ENCODE data around the gene CBL.

Gene CBL

GRCh38 chr11:119237515-119237914 lies 31.4 kb downstream of the CBL start:
- Histone ChIP-seq H3K79me2 (ENCODE audit: insufficient read depth, low read length) (peaks cover 45% of the 10 kb centered on the region), H4K20me1 (ENCODE audit: insufficient read depth, low read length) (no peaks in the 10 kb centered on the region)
- DNase-seq = no peak

DNA sequence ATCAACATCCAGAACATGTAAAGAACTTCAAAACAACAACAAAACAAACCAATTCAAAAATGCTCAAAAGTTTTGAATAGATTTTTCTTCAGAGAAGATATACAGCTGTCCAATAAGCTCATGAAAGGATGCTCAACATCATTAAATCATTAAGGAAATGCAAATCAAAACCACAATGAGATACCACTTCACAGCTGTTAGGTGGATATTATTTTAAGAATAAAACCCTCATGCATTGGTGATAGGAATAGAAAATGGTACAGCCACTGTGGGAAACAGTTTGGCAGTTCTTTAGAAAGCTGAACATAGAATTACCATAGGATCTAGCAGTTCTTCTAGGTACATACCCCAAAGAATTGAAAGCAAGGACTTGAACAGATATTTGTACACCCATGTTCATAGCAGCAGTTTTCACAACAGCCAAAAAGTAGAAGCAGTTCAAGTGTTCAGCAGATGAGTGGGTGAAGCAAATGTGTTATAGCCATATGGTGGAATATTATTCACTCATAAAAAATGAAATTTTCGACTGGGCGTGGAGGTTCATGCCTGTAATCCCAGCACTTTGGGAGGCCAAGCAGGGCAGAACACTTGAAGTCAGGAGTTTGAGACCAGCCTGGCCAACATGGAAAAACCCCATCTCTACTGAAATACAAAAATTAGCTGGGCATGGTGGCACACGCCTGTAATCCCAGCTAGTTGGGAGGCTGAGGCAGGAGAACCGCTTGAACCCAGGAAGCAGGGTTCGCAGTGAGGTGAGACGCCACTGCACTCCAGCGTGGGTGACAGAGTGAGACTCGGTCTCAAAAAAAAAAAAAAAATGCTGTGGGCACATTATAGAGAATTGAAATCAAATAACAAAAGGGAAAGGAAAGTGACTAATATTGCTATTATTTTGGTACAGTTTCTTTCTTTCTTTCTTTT lies 42.9 kb downstream of the CBL start:
- TF ChIP-seq EZH2 (IDR thresholded peaks at IDR 0.05; ENCODE audit: borderline replicate concordance, low read depth, low read length, severe bottlenecking) = no peak
- TF ChIP-seq, protein P1, sequence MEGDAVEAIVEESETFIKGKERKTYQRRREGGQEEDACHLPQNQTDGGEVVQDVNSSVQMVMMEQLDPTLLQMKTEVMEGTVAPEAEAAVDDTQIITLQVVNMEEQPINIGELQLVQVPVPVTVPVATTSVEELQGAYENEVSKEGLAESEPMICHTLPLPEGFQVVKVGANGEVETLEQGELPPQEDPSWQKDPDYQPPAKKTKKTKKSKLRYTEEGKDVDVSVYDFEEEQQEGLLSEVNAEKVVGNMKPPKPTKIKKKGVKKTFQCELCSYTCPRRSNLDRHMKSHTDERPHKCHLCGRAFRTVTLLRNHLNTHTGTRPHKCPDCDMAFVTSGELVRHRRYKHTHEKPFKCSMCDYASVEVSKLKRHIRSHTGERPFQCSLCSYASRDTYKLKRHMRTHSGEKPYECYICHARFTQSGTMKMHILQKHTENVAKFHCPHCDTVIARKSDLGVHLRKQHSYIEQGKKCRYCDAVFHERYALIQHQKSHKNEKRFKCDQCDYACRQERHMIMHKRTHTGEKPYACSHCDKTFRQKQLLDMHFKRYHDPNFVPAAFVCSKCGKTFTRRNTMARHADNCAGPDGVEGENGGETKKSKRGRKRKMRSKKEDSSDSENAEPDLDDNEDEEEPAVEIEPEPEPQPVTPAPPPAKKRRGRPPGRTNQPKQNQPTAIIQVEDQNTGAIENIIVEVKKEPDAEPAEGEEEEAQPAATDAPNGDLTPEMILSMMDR (IDR thresholded peaks at IDR 0.05; ENCODE audit: borderline replicate concordance, extremely low read depth, low read length, poor library complexity, severe bottlenecking) = no peak
- Histone ChIP-seq H3K27me3 (ENCODE audit: insufficient read depth, low read length, poor library complexity) (no peaks in the 10 kb centered on the region), H3K79me2 (ENCODE audit: insufficient read depth, low read length) (peaks cover 4% of the 10 kb centered on the region), H3K9me3 (ENCODE audit: insufficient read depth, low read length, severe bottlenecking) (no peaks in the 10 kb centered on the region), H2AFZ (ENCODE audit: low read depth, low read length) (no peak overlapping the region), H3K4me3 (ENCODE audit: low read depth in 1 of 2, low read length in 2 of 2) (no peak overlapping the region), H3K4me2 (ENCODE audit: insufficient read depth, low read length) (no peak overlapping the region), H3K36me3 (ENCODE audit: insufficient read depth, low read length) (peaks cover 4% of the 10 kb centered on the region; the same call in 1 of the 2 replicates), H3K4me1 (ENCODE audit: insufficient read depth, low read length) (no peaks in the 10 kb centered on the region), H4K20me1 (ENCODE audit: insufficient read depth, low read length) (0 out of 2 replicates have a peak, but pooled peaks cover 3% of the 10 kb centered on the region), H3K27ac (ENCODE audit: low read length) (no peak overlapping the region), H3K9ac (ENCODE audit: low read depth, low read length) (no peak overlapping the region)
- ATAC-seq (ENCODE audit: insufficient read depth, low read depth) (no peak), DNase-seq (no peak)

More at GRCh38 chr11:119237515-119237914, 31.4 kb downstream of the CBL start:
- no peak for TF ChIP-seq EZH2 (IDR thresholded peaks at IDR 0.05; ENCODE audit: borderline replicate concordance, low read depth, low read length, severe bottlenecking)
- TF ChIP-seq, protein P1 (IDR thresholded peaks at IDR 0.05; ENCODE audit: borderline replicate concordance, extremely low read depth, low read length, poor library complexity, severe bottlenecking) = no peak
- Histone ChIP-seq H3K4me1 (ENCODE audit: insufficient read depth, low read length) (peaks cover 34% of the 10 kb centered on the region), H3K9me3 (ENCODE audit: insufficient read depth, low read length, severe bottlenecking) (no peaks in the 10 kb centered on the region), H2AFZ (ENCODE audit: low read depth, low read length) (no peak overlapping the region), H3K4me3 (ENCODE audit: low read depth in 1 of 2, low read length in 2 of 2) (no peak overlapping the region), H3K4me2 (ENCODE audit: insufficient read depth, low read length) (no peak overlapping the region), H3K9ac (ENCODE audit: low read depth, low read length) (no peak overlapping the region), H3K36me3 (ENCODE audit: insufficient read depth, low read length) (peaks cover 40% of the 10 kb centered on the region), H3K27me3 (ENCODE audit: insufficient read depth, low read length, poor library complexity) (no peaks in the 10 kb centered on the region), H3K27ac (ENCODE audit: low read length) (no peak overlapping the region)
- ATAC-seq (ENCODE audit: insufficient read depth, low read depth) = no peak

DNA sequence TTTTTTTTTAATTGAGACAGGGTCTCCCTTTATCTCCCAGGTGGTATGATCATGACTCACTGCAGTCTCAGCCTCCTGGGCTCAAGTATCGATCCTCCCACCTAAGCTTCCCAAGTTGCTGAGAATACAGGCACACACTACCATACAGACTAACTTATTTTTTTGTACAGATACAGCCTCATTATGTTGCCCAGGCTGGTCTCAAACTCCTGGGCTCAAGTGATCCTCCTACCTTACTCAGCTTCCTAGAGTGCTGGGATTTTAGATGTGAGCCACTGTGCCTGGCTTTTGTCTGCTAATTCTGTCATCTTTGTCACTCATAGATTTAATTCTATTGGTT lies 43.5 kb downstream of the CBL start:
- no peaks in the 10 kb centered on the region for H3K4me1 ChIP-seq (ENCODE audit: insufficient read depth, low read length)
- H3K9ac ChIP-seq (ENCODE audit: low read depth, low read length) = no peak overlapping the region
- H3K4me3 ChIP-seq (ENCODE audit: low read depth in 1 of 2, low read length in 2 of 2) = no peak overlapping the region
- TF ChIP-seq, protein P1 (IDR thresholded peaks at IDR 0.05; ENCODE audit: borderline replicate concordance, extremely low read depth, low read length, poor library complexity, severe bottlenecking) = no peak
- TF ChIP-seq EZH2 (IDR thresholded peaks at IDR 0.05; ENCODE audit: borderline replicate concordance, low read depth, low read length, severe bottlenecking) = no peak
- no peak overlapping the region for H2AFZ ChIP-seq (ENCODE audit: low read depth, low read length)
- no peaks in the 10 kb centered on the region for H3K9me3 ChIP-seq (ENCODE audit: insufficient read depth, low read length, severe bottlenecking)
- DNase-seq (no peak), ATAC-seq (ENCODE audit: insufficient read depth, low read depth) (no peak)
- H3K36me3 ChIP-seq (ENCODE audit: insufficient read depth, low read length) = peaks cover 3% of the 10 kb centered on the region; the same call in 1 of the 2 replicates
- no peak overlapping the region for H3K27ac ChIP-seq (ENCODE audit: low read length)
- peaks cover 4% of the 10 kb centered on the region for H3K79me2 ChIP-seq (ENCODE audit: insufficient read depth, low read length)
- H3K27me3 ChIP-seq (ENCODE audit: insufficient read depth, low read length, poor library complexity) = no peaks in the 10 kb centered on the region
- 0 out of 2 replicates have a peak, but pooled peaks cover 2% of the 10 kb centered on the region for H4K20me1 ChIP-seq (ENCODE audit: insufficient read depth, low read length)
- H3K4me2 ChIP-seq (ENCODE audit: insufficient read depth, low read length) = no peak overlapping the region
